ENCODE measurements around the gene SEC61A2. TPM values are rescaled to one million over a fixed set of nuclear protein-coding genes. Genes with fewer than 3 reads are reported as not detected.

SEC61A2 gene
- total RNA-seq, 6 donors from 2014 or later, result 3.2 to 9.3 (median 5.9) TPM

GRCh38 chr10:12194752-12195271, 65.3 kb downstream of the SEC61A2 start:
- Histone ChIP-seq H3K36me3 (peaks cover 0 to 23% (median 8%) of the 10 kb centered on the region in 4 donors), H3K27ac (peak overlapping the region; percentile 87 to 96 (median 92)), H3K9me3 (no peaks in the 10 kb centered on the region), H3K4me1 (peaks cover 25 to 52% (median 36%) of the 10 kb centered on the region in 4 donors), H3K4me3 (peak overlapping the region; percentile 43 to 96 (median 81)), H3K27me3 (no peaks in the 10 kb centered on the region)
- 11 to 13% methylated on average over 25 to 26 of the region's 27 CpGs for WGBS, 2 donors
- DNase-seq (peak; percentile 78 to 89), ATAC-seq (ENCODE audit: low FRiP score in 2 of 2) (peak; percentile 75 to 77)
- TF ChIP-seq CTCF (IDR thresholded peaks at IDR 0.05) (no peak), POLR2AphosphoS5 (IDR thresholded peaks at IDR 0.05) (no peak)

- Histone ChIP-seq H3K36me3 (peaks cover 0 to 26% (median 8%) of the 10 kb centered on the region in 4 donors), H3K9me3 (no peaks in the 10 kb centered on the region), H3K27ac (peak overlapping the region; percentile 87 to 96 (median 92)), H3K4me3 (peak overlapping the region; percentile 43 to 96 (median 81)), H3K27me3 (no peaks in the 10 kb centered on the region), H3K4me1 (peaks cover 25 to 52% (median 36%) of the 10 kb centered on the region in 4 donors)
- no peak for TF ChIP-seq POLR2AphosphoS5 (IDR thresholded peaks at IDR 0.05)
- no peak for TF ChIP-seq CTCF (IDR thresholded peaks at IDR 0.05)
- TF ChIP-seq POLR2A (IDR thresholded peaks at IDR 0.05), result no peak
- TF ChIP-seq EP300 (IDR thresholded peaks at IDR 0.05), result no peak
- no peak for ATAC-seq (ENCODE audit: low FRiP score in 2 of 2)
- DNase-seq, result no peak
- WGBS, 2 donors, result 0 to 1% methylated on average over 12 of the region's 12 CpGs
These were observed 65.8 kb downstream of the SEC61A2 start for GRCh38 chr10:12195281-12195602.

GRCh38 chr10:12195603-12196506, 66.4 kb downstream of the SEC61A2 start, which contains the start of the genes CDC123 and NUDT5:
CDC123 (plus strand) TSS chr10:12196188; CDS start chr10:12196246, 58 bp downstream.
NUDT5 (minus strand) TSS chr10:12195891; CDS start chr10:12186291, 9,600 bp downstream.
- 0% methylated on average over 59 to 60 of the region's 62 CpGs for WGBS, 2 donors
- peak; percentile 97 to 98 for ATAC-seq (ENCODE audit: low FRiP score in 2 of 2)

GRCh38 chr10:12196531-12197211, 67.2 kb downstream of the SEC61A2 start:
- no peaks in the 10 kb centered on the region for H3K27me3 ChIP-seq
- no peak for TF ChIP-seq EP300 (IDR thresholded peaks at IDR 0.05)
- no peak for TF ChIP-seq CTCF (IDR thresholded peaks at IDR 0.05)
- no peaks in the 10 kb centered on the region for H3K9me3 ChIP-seq
- peaks cover 25 to 52% (median 34%) of the 10 kb centered on the region in 4 donors for H3K4me1 ChIP-seq
- DNase-seq (no peak), ATAC-seq (ENCODE audit: low FRiP score in 2 of 2) (no peak)
- H3K4me3 ChIP-seq, result peak overlapping the region; percentile 43 to 96 (median 81)
- peak overlapping the region; percentile 87 to 96 (median 92) for H3K27ac ChIP-seq
- WGBS, 2 donors, result 8 to 10% methylated on average over 15 of the region's 15 CpGs
- peaks cover 0 to 40% (median 9%) of the 10 kb centered on the region in 4 donors for H3K36me3 ChIP-seq

More at GRCh38 chr10:12195603-12196506, 66.4 kb downstream of the SEC61A2 start, which contains the start of the genes CDC123 and NUDT5:
- H3K4me1 ChIP-seq, result peaks cover 25 to 52% (median 36%) of the 10 kb centered on the region in 4 donors
- peak; percentile 86 to 95 for DNase-seq
- H3K4me3 ChIP-seq, result peak within 1 kb of the TSS; percentile 43 to 96 (median 81)
- H3K27ac ChIP-seq, result peak within 1 kb of the TSS; percentile 87 to 96 (median 92)
- H3K27me3 ChIP-seq, result no peaks in the 10 kb centered on the region
- peak; percentile 75 to 76 for TF ChIP-seq POLR2AphosphoS5 (IDR thresholded peaks at IDR 0.05)
- TF ChIP-seq EP300 (IDR thresholded peaks at IDR 0.05), result no peak
- TF ChIP-seq CTCF (IDR thresholded peaks at IDR 0.05), result peak in 1 of 6 experiments; percentile 23
- TF ChIP-seq POLR2A (IDR thresholded peaks at IDR 0.05), result peak in 2 of 4 donors; percentile 46 to 59
- no peaks in the 10 kb centered on the region for H3K9me3 ChIP-seq
- peaks cover 0 to 32% (median 8%) of the 10 kb centered on the region in 4 donors for H3K36me3 ChIP-seq

Data from upper lobe of left lung (tissue), 6 donors.